Body of pancreas (tissue), 4 donors: Measurements from ENCODE around the gene KCNF1.

Source experiments
- CTCF ChIP-seq, 7 experiments: fragments of 450-650 bp in 4 of 7; fragments of 200-600 bp in 3 of 7; sonication (generic) in 3 of 7; IDR thresholded peaks; one replicate each; pipeline ENCODE4 v1.5.1; 2016 to 2019; ENCODE audit warnings: antibody characterized with exemption in 7 of 7
- POLR2A ChIP-seq, 3 donors: fragments of 450-650 bp; IDR thresholded peaks; one replicate each; pipeline ENCODE4 v1.6.1; 2016; ENCODE audit warnings: antibody characterized with exemption in 3 of 3, mild to moderate bottlenecking in 2 of 3

GRCh38 chr2:10894264-10894935, 17.3 kb upstream of the KCNF1 start:
- no peak for TF ChIP-seq POLR2A (IDR thresholded peaks at IDR 0.05)
- TF ChIP-seq CTCF (IDR thresholded peaks at IDR 0.05), result no peak
